ENCODE measurements around the gene WDR54.

DNA sequence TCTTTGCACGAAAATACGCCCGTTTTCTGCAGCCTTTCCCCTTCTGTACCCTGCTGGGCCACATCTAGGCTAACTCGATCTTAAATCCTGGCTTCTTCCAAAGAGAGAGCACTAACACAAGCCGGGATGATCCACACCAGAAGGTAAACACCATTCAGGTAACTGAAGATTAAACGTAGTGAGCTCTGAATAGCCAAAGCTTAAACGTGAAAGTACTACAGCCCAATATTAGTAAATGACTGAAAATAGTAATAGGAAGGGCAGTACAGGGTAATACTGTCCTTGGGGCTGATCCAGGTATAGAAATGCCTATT, 51.4 kb downstream of the WDR54 start:
- TF ChIP-seq, protein P1, sequence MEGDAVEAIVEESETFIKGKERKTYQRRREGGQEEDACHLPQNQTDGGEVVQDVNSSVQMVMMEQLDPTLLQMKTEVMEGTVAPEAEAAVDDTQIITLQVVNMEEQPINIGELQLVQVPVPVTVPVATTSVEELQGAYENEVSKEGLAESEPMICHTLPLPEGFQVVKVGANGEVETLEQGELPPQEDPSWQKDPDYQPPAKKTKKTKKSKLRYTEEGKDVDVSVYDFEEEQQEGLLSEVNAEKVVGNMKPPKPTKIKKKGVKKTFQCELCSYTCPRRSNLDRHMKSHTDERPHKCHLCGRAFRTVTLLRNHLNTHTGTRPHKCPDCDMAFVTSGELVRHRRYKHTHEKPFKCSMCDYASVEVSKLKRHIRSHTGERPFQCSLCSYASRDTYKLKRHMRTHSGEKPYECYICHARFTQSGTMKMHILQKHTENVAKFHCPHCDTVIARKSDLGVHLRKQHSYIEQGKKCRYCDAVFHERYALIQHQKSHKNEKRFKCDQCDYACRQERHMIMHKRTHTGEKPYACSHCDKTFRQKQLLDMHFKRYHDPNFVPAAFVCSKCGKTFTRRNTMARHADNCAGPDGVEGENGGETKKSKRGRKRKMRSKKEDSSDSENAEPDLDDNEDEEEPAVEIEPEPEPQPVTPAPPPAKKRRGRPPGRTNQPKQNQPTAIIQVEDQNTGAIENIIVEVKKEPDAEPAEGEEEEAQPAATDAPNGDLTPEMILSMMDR (IDR thresholded peaks at IDR 0.05), result no peak
- TF ChIP-seq POLR2A (IDR thresholded peaks at IDR 0.05) (no peak), POLR2AphosphoS5 (IDR thresholded peaks at IDR 0.05) (no peak)

Data from transverse colon (tissue), 4 donors.